GM12801 (cell line): Measurements from ENCODE around the gene MCF2L.

ENCODE experiments used
- CTCF ChIP-seq: IDR thresholded peaks from one replicate; pipeline ENCODE4 v1.5.1; 2011; ENCODE audit warnings: control low read depth; ENCODE audit not compliant: insufficient read length; ENCODE audit errors: extremely low read depth

The MCF2L gene

GRCh38 chr13:113064000-113064533 is 95.1 kb downstream of the MCF2L start:
- TF ChIP-seq CTCF = no peak

- TF ChIP-seq CTCF = no peak
Measured at GRCh38 chr13:113064534-113065405, 95.8 kb downstream of the MCF2L start.

- TF ChIP-seq CTCF = no peak
Measured at GRCh38 chr13:113065406-113066141, 96.6 kb downstream of the MCF2L start.

- no peak for TF ChIP-seq CTCF
Measured at GRCh38 chr13:113066142-113066455, 97.1 kb downstream of the MCF2L start.

GRCh38 chr13:113066746-113067145 is 97.7 kb downstream of the MCF2L start:
- no peak for TF ChIP-seq CTCF

- TF ChIP-seq CTCF = no peak
Measured at GRCh38 chr13:113069861-113070805, 101.1 kb downstream of the MCF2L start.
